NCI-H774 (cell line): ENCODE results near the gene PRR16.

Experiments used
- DNase-seq: peaks from one replicate; lab custom pipeline; 2025; lab: John Stamatoyannopoulos, UW

PRR16 gene

DNA sequence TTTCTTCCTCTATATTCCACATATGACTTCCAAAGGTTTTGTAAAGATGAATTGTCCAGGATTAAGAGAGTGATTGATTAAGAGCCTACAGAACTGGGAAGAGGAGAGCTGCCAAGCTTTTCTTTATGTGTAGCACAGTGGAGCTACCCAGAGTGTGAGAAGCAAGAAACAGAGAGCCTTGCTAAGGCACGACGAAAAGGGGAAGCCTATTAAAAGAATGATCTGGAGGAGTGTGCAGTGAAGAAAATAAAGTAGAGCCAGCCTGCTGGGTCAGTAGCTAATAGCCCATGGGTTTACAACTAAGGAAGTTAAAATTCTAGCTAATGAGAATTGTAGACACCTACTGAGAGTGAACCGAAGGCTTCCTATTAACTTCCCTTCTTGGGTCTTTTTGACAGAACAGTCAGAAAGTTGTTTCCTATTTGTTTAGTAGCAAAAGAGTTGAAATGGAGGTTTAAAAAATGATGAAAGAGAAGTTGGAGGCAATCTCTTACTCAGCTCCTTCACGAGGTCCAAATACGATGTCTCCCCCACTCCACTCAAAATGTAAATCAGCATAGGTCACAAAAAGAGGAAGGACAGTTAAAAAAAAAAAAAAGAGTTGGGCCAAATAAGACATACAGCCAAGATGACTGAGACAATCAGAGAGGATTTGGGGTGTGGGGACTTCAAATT lies 957 bp upstream of the PRR16 start:
- no peak for DNase-seq

DNA sequence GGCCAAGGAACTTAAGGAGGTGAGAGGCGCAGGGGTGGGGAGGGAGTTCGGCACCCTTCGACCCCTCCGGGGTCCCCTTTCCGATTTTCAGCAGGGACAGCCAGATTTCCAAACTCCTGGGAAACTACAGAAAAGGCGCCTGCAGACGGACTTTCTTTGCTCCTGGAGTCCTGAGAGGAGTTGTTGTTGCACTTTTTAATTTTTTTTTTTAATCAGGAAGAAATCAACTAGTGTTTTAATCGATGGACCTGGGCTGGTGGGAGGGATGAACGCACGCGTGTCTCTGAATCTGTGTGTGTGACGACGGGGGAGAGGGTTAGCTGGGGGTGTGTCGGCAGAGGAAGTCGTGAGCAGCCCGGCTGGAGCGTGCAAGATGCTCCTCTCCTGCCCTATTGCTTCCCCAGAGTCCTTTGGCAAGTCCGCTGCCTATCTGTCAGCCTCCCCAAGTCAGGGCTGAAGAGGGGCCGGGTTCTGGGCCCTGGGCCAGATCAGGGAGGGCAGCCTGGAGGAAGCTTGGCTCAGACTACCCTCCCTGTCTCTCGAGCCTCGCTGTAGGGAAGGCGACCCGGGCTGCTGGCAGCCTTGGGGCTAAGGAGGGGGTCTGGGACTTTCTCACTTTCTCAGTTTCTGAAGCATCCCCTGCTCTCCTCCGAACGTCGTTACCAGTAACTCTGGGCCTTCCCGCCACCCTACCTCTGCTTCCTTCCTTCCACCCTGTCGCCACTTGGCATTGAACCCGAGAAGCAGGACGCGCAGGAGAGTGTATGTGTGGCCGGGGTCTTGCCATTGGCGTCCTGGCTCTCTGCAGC lies 731 bp downstream of the PRR16 start:
- DNase-seq: no peak

DNA sequence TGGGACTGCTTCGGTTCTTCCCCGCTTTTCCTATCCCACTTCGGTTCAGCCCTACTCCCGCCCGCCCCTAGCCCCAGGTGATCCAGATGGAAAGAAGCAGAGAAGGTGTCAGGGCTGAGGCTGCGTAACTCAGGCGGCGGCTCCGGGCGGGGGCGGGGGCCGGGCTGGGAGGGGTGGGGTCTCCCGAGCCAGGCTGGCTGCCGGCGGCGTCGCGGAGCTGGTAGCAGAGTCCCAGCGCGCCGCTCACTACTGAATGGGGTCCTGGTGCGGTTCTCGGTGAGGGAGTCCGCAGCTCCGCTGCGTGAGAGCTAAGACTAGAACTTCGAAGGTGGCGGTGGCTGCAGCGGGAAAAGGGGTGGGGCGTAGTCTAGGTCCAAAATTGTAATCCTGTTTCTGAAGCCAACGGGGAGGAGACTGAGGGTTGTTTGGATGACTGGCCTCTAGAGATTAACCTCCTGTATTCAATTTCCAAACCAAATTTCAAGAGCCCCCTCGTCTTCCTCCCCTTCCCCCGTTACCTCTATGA lies 1.4 kb downstream of the PRR16 start:
- no peak for DNase-seq

DNA sequence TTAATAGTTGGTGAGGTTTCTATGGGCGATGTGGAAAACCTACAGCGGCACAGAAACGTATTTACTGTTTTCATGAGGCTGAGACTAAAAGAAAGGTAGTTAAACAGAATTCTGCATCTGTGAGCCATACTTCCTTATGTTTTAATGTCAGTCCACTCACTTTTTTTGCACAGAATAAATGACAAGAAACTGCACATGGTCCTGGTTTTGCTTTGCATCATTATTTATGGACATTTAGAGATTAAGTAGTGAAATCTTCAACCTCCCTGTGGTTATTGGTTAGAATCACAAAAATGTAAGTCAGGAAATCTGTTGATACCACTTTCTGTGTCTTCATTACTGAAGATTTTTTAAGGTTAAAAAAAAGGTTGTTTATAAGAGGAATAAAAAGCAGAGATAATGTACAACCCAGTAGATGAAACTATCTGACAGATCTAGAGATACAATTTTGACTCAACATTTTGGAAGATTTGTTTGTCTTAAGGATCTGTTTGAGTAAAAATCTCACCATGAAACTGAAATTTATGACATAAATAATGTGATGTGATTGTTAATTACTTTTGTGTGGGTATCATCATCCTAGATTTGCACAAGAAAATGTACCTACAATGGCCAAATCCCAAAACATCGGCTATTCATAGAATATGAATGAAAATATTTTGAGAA lies 2.4 kb downstream of the PRR16 start:
- DNase-seq: no peak

DNA sequence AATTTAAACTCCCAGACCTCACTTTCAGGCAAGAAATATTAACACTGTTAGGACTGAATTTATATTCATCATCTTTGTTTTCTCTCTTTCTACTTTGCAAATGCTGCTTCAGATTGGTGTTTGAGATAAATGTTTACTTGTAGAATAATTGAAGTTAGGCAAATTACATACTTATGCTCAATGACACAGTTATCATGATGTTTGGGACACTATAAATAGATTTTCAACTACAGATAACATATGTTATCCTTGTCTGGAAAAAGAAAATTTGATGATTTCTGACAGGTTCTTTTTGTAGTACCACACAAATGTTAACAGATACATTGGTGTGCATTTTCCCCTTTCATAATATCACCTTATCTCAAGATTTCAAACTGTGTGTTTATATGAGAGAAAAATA lies 7.9 kb downstream of the PRR16 start:
- no peak for DNase-seq

DNA sequence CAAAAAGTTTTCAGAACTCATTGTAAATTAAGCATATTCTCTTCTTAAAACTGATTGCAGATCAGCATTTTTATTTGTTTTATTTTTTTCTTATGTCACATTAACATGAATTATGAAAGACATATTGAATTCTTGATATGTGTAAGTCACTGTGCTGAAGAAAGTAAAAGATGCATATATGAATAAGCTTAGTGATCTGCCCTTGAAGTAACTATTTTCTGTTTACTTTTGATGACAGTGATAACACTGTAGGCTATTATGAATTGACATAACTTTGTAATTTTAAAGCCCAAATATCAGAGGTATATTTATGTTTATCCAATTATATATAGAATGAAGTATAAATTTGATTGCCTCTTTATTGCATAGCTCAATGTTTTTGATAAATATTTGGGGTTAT lies 8.8 kb downstream of the PRR16 start:
- no peak for DNase-seq

DNA sequence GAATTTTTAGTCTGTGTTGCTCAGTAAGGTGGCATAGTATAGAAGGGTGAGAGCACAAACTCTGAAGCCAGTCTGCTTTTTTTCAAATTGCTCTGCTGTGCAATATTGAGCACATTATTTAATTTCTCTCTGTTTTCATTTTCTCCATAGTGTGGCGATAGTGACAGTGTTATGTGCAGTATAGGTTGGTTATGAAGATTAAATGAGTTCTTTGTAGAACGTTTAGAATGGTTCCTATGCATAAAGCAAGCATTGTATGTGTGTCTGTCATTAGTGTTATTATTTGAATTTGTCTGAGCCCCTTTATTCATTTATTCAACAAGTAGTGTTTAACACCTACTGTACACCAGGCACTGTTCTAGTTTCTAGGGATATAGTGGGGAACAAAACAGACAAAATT lies 9.2 kb downstream of the PRR16 start:
- no peak for DNase-seq

DNA sequence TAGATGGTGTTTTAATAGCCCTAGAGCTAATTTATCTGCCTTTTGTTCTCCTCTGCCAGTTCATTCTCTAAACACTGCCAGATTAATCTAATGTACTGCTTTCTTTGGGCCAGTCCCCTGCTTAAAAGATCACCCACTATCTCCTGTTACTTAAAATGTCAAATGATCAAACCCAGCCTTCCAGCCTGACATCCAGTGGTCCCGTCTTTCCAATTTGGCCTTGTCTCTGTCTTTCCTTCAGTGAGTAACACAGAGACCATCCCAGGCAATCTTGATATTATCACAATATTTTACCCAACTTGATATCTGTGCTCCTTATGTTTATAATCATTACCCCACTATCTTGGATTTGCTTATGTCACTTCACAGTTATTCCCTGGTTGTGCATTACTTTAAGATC lies 12.0 kb downstream of the PRR16 start:
- DNase-seq: no peak

DNA sequence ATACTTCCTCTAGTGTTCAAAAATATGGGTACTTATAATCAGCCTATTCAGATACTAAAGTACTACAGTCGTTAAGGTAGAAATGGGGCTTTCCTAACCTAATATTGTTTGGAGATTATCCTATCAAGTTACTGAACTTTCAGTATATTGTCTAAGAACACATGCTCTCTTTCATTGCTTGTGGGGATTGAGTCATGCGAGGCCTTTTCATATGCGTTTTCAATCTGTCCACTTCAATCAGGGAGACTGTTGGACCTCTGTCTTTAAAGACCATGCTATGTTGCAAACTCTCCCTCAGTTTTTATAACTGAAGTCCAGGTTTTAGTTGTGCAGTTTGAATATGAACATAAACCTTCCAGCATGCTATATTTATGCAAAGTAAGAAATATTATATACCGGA lies 15.0 kb downstream of the PRR16 start:
- DNase-seq: no peak

DNA sequence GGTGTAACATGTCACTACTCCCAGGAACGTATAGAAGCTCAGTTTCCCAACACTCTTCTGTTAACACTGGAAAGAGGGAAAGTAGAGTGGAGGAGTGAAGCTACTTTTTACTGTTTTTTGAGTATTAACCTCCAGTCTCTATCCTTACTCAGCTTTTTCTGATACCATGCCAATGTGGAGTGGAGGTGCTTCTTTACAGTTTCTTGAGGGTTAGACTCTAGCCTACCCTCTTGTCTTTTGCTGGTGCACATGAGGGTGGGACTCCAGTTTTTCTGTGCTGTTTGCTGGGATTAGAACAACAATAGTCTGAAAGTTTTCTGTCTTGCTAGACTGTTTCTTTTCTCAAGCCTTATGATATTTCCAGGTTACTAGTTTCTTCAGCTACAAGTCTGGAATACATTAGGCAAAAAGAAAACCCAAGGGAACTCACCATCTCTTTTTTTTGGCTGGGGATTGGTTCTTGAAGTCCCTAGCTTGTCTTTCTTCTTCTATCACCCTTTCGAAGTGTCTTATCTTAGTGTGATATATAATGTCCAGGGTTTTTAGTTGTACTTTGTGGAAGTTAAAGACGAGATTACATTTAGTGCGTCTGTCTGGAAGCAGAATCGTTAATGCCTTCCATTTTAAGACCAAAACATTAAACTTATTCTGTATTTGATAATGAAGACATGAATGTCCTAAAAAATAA lies 35.9 kb downstream of the PRR16 start:
- no peak for DNase-seq

DNA sequence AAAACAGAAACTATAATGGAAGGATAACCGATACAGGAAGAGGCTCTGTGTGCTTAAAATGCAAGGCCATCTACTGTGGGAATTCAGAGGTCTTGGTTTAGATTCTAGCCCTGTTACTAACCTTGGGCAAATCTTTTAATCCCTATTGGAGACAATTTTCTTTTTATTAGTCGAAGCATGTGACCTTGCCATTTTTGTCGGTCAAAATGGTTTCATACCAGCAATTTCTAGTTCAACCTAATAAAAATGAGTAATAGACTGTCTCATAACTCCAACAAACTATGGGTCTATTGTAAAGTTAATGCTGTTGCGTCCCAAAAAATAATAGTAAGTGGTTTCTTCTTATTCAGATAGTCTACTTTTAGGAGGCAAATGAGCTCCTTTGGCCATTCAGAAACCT lies 38.4 kb downstream of the PRR16 start:
- no peak for DNase-seq

DNA sequence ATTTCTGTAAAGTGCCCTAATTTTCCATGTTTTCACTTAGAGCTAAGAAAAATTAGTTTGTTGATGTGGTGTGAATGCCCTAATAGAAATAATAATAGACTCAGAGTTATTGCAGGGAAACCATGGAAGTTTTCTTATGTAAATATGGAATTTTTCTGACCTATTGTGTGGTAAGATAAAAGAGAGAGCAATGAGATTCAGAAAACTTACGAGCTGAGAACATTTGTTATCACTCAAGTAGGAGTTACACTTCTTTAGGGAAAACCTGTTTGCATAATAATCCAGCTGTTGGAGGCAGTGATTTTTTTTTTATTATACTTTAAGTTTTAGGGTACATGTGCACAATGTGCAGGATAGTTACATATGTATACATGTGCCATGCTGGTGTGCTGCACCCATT lies 39.2 kb downstream of the PRR16 start:
- DNase-seq: no peak

DNA sequence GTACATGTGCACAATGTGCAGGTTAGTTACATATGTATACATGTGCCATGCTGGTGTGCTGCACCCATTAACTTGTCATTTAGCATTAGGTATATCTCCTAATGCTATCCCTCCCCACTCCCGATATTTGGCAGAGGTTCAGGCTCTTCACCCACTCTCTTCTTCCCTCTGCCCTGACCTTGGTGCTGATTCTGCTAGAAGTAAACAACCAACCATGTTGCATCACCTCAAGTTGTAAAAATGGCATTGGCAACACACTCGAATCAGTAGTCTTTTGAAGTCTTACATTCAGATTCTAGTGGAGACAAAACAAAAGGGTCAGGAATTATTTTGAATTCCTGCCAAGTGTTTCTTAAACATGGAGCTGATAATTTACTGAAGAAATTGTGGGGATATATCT lies 40.0 kb downstream of the PRR16 start:
- no peak for DNase-seq

DNA sequence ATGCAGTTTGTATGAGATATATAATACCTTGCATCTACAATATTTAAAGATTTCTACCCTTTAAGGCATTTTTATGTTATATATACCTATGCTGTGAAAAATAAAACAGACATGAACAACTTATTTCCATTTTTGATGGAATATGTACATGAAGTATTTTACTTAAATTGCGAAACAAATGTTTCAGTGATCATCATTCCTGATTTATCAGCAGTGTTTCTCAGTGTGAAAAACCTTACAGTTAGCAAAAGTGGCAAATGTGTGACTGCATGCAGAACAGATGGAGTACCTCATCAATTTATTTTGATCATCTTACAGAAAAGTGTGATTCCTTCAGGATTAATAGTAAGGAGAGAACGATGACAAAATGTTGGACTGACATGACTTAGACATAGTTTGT lies 43.1 kb downstream of the PRR16 start:
- no peak for DNase-seq

DNA sequence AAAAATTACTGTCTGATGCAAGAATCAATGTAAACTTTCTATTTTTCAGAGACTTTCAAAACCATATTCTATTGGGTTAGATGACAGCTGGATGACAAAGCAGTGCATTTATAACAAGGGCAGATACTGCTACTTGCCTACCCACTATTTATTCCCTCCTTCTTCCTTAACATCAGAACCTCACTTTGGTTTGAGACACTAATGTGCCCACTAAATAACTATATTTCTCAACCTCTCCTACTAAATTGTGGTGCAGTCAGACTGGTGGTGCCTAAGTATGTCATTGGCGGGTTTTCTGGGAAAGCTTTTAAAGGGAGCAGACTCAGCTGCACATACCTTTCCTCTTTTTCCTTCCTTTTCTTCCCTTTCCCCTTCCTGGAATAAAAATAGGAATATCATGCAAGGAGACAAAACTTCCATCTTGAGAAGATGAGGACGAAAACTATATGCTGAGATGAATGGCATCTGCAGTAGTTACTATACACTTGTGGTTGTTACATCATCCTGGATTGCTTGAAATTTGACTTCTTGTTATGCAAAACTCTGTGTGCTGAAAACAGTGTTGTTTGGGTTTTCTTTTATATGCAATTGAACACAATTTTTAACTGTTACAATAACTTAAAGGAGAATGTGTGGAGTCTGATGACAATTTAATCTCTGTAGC lies 43.8 kb downstream of the PRR16 start:
- DNase-seq: no peak

DNA sequence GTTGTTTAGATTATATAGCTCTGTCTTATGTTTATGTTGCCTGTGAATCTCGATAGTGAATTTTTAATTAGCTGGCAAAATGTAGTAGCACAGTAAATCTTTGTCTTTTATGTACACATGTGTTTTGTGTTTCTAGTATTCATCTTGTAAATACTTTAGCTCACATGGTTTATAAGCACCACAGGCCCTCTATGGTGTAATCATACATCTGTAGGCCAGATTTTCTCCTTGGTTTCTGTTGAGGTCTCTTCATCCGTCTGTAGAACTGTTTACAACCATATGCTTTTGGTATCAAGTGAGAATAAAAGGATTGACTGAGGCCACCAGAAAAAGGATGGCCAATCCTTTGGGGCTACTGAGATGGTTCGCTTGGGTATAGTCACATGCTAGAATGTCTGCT lies 45.0 kb downstream of the PRR16 start:
- no peak for DNase-seq

DNA sequence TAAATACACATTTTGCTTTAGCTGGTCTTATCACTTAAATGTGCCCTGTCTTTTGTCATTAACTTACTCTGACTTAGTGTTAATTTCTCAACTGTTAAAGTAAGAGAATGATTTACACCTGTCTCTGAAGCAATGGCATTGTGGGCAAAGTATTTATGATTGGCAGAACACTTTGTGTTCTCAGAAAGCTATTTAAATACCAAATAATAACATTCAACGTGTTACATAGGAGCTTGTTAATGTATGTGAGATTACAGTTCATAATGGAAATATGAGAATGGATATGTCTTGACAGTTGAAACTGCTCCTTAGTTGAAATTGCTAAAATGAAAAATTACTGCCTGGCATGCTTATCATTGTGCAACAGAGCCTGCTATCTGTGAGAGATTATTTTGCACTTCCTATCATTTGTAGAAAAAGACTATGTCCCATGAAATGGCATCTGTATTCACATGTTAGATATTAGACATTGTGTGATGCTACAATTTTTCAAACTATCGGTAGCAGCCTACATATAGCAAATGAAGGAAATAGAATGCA lies 46.1 kb downstream of the PRR16 start:
- DNase-seq: no peak

DNA sequence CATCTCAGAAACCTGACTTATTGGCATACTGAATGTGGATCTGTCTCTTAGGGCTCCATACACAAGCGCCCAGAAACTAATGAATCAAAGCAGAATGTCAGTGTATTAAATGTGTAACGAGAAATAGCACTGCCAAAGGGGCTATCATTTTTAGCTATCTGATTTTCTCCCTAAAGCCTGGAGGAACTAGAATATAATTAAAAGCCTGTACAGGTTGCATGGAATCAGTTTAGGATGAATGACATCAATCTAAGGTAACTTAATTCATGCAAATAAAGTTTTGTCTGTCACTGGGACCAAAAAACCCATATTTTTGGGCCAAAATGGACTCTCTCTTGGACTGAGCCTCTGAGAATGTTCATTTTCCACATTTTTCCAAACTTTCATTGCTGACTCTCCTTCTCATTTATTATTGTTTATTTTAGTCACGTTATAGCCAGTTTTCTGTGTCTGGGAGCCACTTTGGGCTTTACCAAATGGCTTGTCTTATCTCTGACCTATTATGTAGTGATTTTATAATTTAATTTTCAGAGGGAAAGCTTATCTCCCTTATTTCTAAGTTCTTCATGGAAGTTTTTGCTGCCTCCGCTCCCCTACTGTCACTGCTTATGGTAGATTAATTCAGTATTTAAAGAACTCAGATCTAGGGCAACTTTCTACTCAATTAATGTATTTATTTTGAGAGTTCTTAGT lies 47.0 kb downstream of the PRR16 start:
- DNase-seq: no peak

DNA sequence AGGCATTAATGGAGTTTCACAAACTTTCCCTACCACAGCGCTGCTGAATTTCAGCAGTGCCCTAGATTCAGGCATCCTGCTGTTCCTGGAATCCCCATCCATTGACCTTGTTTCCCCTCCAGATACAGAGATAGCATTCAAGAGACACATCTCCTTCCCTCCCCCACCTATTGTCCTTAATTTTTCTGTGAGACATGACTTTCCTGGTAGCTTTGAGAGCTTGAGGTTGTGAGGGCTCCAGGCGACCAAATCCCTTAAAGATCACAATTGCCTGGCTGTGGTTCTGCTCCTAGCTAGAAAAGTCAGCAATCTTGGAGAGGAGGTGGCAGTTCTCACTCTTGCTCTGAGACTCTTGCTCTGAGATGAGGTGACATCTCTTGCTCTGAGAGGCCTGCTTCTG lies 48.0 kb downstream of the PRR16 start:
- DNase-seq: no peak

DNA sequence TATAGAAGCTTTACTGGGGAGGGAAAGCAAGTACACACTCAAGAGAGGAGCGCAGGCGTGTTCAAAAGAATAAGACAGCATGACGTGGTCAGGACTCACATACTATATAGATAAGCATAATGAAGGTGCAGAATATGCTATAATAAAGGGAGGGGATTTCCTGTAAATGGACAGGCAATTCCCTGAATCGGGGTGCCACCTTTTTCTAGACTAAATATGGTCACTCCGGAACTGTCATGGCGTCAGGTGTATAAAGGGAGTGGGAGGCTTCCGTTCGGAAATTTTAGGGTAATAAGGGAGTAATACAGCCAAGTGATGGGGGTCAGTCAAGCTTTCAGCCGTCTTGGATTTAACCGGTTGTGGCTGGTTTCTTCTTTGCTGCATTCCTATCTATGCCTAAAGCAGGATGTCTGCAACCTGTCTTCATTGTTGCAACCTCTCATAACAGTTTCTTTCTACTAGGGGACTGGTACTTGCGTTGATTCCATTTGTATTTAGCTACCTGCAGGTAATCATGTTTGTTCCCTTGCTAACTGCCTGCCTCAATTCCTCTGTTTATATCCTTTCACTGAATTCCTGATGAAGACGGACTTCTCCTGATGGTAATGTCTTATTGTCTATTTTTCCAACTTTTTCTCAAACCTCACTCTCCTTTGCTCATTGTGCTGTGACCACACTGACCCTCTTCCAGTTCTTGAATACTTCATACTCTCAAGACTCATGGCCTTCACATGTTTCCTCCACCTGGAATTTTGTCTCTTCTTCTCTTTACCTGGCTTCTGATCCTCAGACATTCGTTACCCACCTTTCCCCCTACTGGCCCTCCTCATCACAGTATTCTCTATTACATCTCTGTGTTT lies 48.9 kb downstream of the PRR16 start:
- DNase-seq: no peak
